HepG2 (cell line): ENCODE measurements around the gene DAAM2. TPM values are rescaled to one million over a fixed set of nuclear protein-coding genes. Genes with fewer than 3 reads are reported as not detected.

Experiments used
- ATAC-seq: fragments of 200-7000 bp; cut with Tn5 transposase; 3 replicates; pipeline ENCODE4 v1.9.1; 2020; ENCODE audit warnings: mild to moderate bottlenecking, moderate library complexity
- BruUV-seq: library from RNA; stranded (reverse); fragments of 400-500 nt; replicated peaks from 2 replicates; lab custom pipeline; 2021; lab: Mats Ljungman, UMichigan
- CTCF ChIA-PET: fragments of 300-600 bp; formaldehyde crosslinking; extraction: SDS; loops from one replicate; lab custom pipeline; 2021; ENCODE audit warnings: low total read pairs, inconsistent platforms, low intra/inter-chr PET ratio; lab: Yijun Ruan, JAX
- POLR2A ChIA-PET: fragments of 350-600 bp; sonication (Branson Sonifier 250); formaldehyde crosslinking; loops from one replicate; lab custom pipeline; 2020; ENCODE audit warnings: antibody characterized with exemption, inconsistent platforms; lab: Yijun Ruan, JAX
- DNase-seq: peaks from one replicate; pipeline ENCODE4 v3.0.0-alpha.2; 2015; ENCODE audit warnings: low spot score
- FAIRE-seq: peaks from 3 replicates; lab custom pipeline; 2011; peaks lifted over from hg19 to GRCh38; lab: Jason Lieb, UNC
- H2AFZ ChIP-seq: one replicate; pipeline ENCODE4 v1.6.1; 2011; ENCODE audit warnings: low read length, inconsistent platforms
- H3K27ac ChIP-seq: fragments of 300-600 bp; 3 replicates; pipeline ENCODE4 v1.8.0; 2011; ENCODE audit warnings: mixed run types, mild to moderate bottlenecking, mixed read lengths, low read length, inconsistent platforms; ENCODE audit not compliant: insufficient read depth; ENCODE audit errors: extremely low read length
- H3K27me3 ChIP-seq, 2 experiments: fragments of 200-600 bp in 1 of 2; 2 replicates in 1 of 2; 3 replicates in 1 of 2; pipeline versions ENCODE4 v1.6.0 to v1.8.0; 2011; ENCODE audit warnings: low read length in 2 of 2, mild to moderate bottlenecking in 2 of 2, moderate library complexity in 2 of 2, inconsistent platforms in 1 of 2; ENCODE audit not compliant: insufficient read depth in 2 of 2, control insufficient read depth in 1 of 2
- H3K36me3 ChIP-seq, 2 experiments: fragments of 200-600 bp in 1 of 2; replicated peaks in 1 of 2; 2 replicates in 1 of 2; 3 replicates in 1 of 2; pipeline versions ENCODE4 v1.5.1 to v1.8.0; 2011; ENCODE audit warnings: low read length in 2 of 2, inconsistent platforms in 1 of 2; ENCODE audit not compliant: insufficient read depth in 2 of 2, control insufficient read depth in 1 of 2
- H3K4me1 ChIP-seq: 2 replicates; pipeline ENCODE4 v1.5.1; 2012; ENCODE audit warnings: low read length, inconsistent platforms; ENCODE audit not compliant: insufficient read depth
- H3K4me2 ChIP-seq: 2 replicates; pipeline ENCODE4 v1.6.0; 2011; ENCODE audit warnings: low read depth, low read length, inconsistent platforms
- H3K4me3 ChIP-seq, 3 experiments: fragments of 200-600 bp in 1 of 3; sonication (generic), shearing (Covaris generic) in 1 of 3; replicated peaks in 1 of 3; 2 replicates each; pipeline ENCODE4 v1.5.1; 2011 to 2016; ENCODE audit warnings: low read length in 3 of 3, inconsistent platforms in 2 of 3, low read depth in 2 of 3, mild to moderate bottlenecking in 2 of 3, control low read depth in 1 of 3, mixed read lengths in 1 of 3; ENCODE audit not compliant: insufficient read depth in 1 of 3
- H3K79me2 ChIP-seq: one replicate; pipeline ENCODE4 v1.6.1; 2011; ENCODE audit warnings: low read length, inconsistent platforms; ENCODE audit not compliant: insufficient read depth
- H3K9ac ChIP-seq: 2 replicates; pipeline ENCODE4 v1.6.0; 2011; ENCODE audit warnings: mild to moderate bottlenecking, low read depth, low read length, inconsistent platforms; ENCODE audit not compliant: insufficient read depth
- H3K9me3 ChIP-seq: 2 replicates; pipeline ENCODE4 v1.5.1; 2012; ENCODE audit warnings: mild to moderate bottlenecking, low read length
- H4K20me1 ChIP-seq: 2 replicates; pipeline ENCODE4 v1.6.0; 2011; ENCODE audit warnings: inconsistent platforms, mild to moderate bottlenecking, low read length, moderate library complexity; ENCODE audit not compliant: insufficient read depth
- FOXP1 ChIP-seq, 2 experiments: fragments of 450-650 bp in 1 of 2; IDR thresholded peaks; 2 replicates each; pipeline ENCODE4 v1.6.1; 2017 to 2018; ENCODE audit warnings: antibody characterized with exemption in 1 of 2
- KLF15 ChIP-seq: sonication (generic); formaldehyde crosslinking; IDR thresholded peaks from 2 replicates; pipeline ENCODE4 v1.8.1; 2023; ENCODE audit warnings: borderline replicate concordance, mild to moderate bottlenecking, inconsistent platforms, missing genetic modification reagents, mixed read lengths
- ONECUT2 ChIP-seq: sonication (generic); formaldehyde crosslinking; IDR thresholded peaks from 2 replicates; pipeline ENCODE4 v1.4.0; 2020; ENCODE audit warnings: missing genetic modification reagents
- ZFP1 ChIP-seq: IDR thresholded peaks from 2 replicates; pipeline ENCODE4 v1.6.1; 2016
- ZFP41 ChIP-seq: sonication (generic); formaldehyde crosslinking; IDR thresholded peaks from 2 replicates; pipeline ENCODE4 v1.4.0; 2020; ENCODE audit warnings: mild to moderate bottlenecking, missing genetic modification reagents, borderline replicate concordance
- ZNF17 ChIP-seq: sonication (generic); formaldehyde crosslinking; IDR thresholded peaks from 2 replicates; pipeline ENCODE4 v1.5.0; 2020; ENCODE audit warnings: mild to moderate bottlenecking, missing genetic modification reagents
- ZNF614 ChIP-seq: IDR thresholded peaks from 2 replicates; pipeline ENCODE4 v1.6.1; 2018; ENCODE audit warnings: missing biosample characterization, missing genetic modification reagents, inconsistent platforms, borderline replicate concordance
- ZNF703 ChIP-seq: sonication (generic); formaldehyde crosslinking; IDR thresholded peaks from 2 replicates; pipeline ENCODE4 v1.5.1; 2020; ENCODE audit warnings: missing genetic modification reagents, mild to moderate bottlenecking, moderate library complexity, borderline replicate concordance
- ZSCAN25 ChIP-seq: sonication (generic); formaldehyde crosslinking; IDR thresholded peaks from 2 replicates; pipeline ENCODE4 v1.8.0; 2022; ENCODE audit warnings: mild to moderate bottlenecking, missing genetic modification reagents
- WGBS: methylation state at CpG from one replicate; pipeline ENCODE4 v1.1.6; 2017; ENCODE audit warnings: low lambda C conversion rate; 5-methylcytosine and 5-hydroxymethylcytosine counted together
- in situ Hi-C: cut with HindIII; loops from 2 replicates; pipeline ENCODE4 v1.10.0; 2017; ENCODE audit warnings: low pct_unique_long_range_greater_than_20kb; ENCODE audit not compliant: extremely low pct_ligation_motif_present
- intact Hi-C: fragments of 100-400 bp; cut with micrococcal nuclease; formaldehyde crosslinking; loops from one replicate; pipeline ENCODE4 v1.10.0; 2022; ENCODE audit not compliant: unreplicated experiment
- polyA plus RNA-seq, 8 experiments: library from polyadenylated mRNA; depleted of rRNA in 3 of 8; stranded (reverse) in 7 of 8; unstranded in 1 of 8; fragments of >200 nt; fragmentation: Illumina TruSeq in 4 of 8; extraction: Trizol in 4 of 8; gene quantifications; 2 replicates each; pipeline versions ENCODE4 v1.2.1 to v1.2.3, GENCODE V29; 2011 to 2016; ENCODE audit warnings: low read depth in 4 of 8, missing spikeins in 1 of 8, mixed read lengths in 1 of 8; ENCODE audit not compliant: insufficient read depth in 1 of 8
- total RNA-seq, 5 experiments: library from RNA; depleted of rRNA; stranded (reverse); fragments of >200 nt; fragmentation: Illumina TruSeq; extraction: Trizol; gene quantifications; 2 replicates each; pipeline ENCODE4 v1.2.3, GENCODE V29; 2016; ENCODE audit warnings: low read depth in 1 of 5
- TF ChIP-seq, protein P1 (sequence below): sonication (generic); formaldehyde crosslinking; IDR thresholded peaks from 2 replicates; pipeline ENCODE4 v1.5.0; 2020; ENCODE audit warnings: mild to moderate bottlenecking, missing genetic modification reagents
- TF ChIP-seq, protein P2 (sequence below): sonication (generic); formaldehyde crosslinking; IDR thresholded peaks from 2 replicates; pipeline ENCODE4 v1.5.0; 2020; ENCODE audit warnings: missing genetic modification reagents, mild to moderate bottlenecking, borderline replicate concordance
- TF ChIP-seq, protein P3 (sequence below): sonication (generic); formaldehyde crosslinking; IDR thresholded peaks from 2 replicates; pipeline ENCODE4 v1.4.0; 2020; ENCODE audit warnings: mild to moderate bottlenecking, missing genetic modification reagents
- TF ChIP-seq, protein P4 (sequence below): sonication (generic); formaldehyde crosslinking; IDR thresholded peaks from 2 replicates; pipeline ENCODE4 v1.4.0; 2020; ENCODE audit warnings: missing genetic modification reagents

The DAAM2 gene
- total and polyA plus RNA-seq, 2 of the 13 experiments (the other 11 are each of a cell fraction or from before 2014, with no cell fraction given), result 0.01 TPM; not detected in 1

DNA sequence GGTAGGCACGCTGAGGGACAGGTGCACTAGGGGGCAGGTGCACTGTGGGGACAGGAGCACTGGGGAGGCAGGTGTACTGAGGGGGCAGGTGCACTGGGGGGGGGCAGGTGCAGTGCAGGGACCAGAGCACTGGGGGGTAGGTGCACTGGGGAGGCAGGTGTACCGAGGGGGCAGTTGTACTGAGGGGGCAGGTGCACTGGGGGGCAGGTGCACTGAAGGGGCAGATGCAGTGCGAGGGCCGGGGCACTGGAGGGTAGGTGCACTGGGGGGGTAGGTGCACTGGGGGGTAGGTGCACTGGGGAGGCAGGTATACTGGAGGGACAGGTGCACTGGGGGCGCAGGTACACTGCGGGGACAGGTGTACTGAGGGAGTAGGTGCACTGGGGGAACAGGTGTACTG lies 39.5 kb downstream of the DAAM2 start:
- H3K27me3 ChIP-seq, result peaks cover 0 to 6% of the 10 kb centered on the region in 2 experiments; a peak in 1 of 5 replicates

DNA sequence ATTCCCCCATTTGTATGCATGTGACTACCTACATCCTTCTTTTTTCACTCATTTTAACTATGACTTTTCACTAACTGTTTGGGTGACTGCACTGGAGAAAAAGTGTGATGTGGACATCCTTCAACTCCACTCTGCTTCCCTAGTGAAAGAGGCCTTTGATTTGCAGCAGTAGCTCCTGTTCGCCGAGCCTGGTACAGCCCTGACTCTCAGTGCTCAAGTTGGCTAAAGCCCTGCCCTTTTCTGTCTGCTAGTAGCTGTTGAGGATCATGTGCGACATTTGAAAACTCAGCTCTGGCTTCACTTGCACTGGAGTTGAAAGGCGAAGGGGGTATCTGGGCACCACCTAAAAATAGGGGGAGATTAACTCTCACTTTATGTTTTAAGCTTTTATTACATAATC lies 42.1 kb downstream of the DAAM2 start:
- POLR2A ChIA-PET, result no interaction called here
- WGBS, result 34% methylated on average over 4 of the region's 4 CpGs
- no peak for TF ChIP-seq KLF15
- no peak for TF ChIP-seq ZSCAN25
- TF ChIP-seq, protein P1, sequence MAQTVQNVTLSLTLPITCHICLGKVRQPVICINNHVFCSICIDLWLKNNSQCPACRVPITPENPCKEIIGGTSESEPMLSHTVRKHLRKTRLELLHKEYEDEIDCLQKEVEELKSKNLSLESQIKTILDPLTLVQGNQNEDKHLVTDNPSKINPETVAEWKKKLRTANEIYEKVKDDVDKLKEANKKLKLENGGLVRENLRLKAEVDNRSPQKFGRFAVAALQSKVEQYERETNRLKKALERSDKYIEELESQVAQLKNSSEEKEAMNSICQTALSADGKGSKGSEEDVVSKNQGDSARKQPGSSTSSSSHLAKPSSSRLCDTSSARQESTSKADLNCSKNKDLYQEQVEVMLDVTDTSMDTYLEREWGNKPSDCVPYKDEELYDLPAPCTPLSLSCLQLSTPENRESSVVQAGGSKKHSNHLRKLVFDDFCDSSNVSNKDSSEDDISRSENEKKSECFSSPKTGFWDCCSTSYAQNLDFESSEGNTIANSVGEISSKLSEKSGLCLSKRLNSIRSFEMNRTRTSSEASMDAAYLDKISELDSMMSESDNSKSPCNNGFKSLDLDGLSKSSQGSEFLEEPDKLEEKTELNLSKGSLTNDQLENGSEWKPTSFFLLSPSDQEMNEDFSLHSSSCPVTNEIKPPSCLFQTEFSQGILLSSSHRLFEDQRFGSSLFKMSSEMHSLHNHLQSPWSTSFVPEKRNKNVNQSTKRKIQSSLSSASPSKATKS (CRISPR knock-in tag), result no peak
- no peak for TF ChIP-seq ZFP41 (CRISPR knock-in tag)
- TF ChIP-seq FOXP1 (IDR thresholded peaks at IDR 0.05), result no peak
- no peak for TF ChIP-seq FOXP1 (CRISPR knock-in tag; IDR thresholded peaks at IDR 0.05)
- TF ChIP-seq, protein P2, sequence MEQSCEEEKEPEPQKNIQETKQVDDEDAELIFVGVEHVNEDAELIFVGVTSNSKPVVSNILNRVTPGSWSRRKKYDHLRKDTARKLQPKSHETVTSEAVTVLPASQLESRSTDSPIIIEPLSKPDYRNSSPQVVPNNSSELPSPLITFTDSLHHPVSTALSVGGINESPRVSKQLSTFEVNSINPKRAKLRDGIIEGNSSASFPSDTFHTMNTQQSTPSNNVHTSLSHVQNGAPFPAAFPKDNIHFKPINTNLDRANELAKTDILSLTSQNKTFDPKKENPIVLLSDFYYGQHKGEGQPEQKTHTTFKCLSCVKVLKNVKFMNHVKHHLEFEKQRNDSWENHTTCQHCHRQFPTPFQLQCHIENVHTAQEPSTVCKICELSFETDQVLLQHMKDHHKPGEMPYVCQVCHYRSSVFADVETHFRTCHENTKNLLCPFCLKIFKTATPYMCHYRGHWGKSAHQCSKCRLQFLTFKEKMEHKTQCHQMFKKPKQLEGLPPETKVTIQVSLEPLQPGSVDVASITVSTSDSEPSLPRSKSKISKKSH (CRISPR knock-in tag), result no peak
- no peak for TF ChIP-seq ONECUT2 (CRISPR knock-in tag)
- TF ChIP-seq ZNF17 (CRISPR knock-in tag), result no peak
- TF ChIP-seq ZFP1 (CRISPR knock-in tag), result no peak
- TF ChIP-seq, protein P3, sequence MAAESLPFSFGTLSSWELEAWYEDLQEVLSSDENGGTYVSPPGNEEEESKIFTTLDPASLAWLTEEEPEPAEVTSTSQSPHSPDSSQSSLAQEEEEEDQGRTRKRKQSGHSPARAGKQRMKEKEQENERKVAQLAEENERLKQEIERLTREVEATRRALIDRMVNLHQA, result no peak
- no peak for TF ChIP-seq ZNF703 (CRISPR knock-in tag)

More for the DNA sequence above, 39.5 kb downstream of the DAAM2 start:
- no TSS peak for BruUV-seq
- Histone ChIP-seq H3K4me1 (no peaks in the 10 kb centered on the region), H3K79me2 (no peaks in the 10 kb centered on the region), H3K9me3 (no peaks in the 10 kb centered on the region), H3K27ac (no peak overlapping the region), H3K36me3 (no peaks in the 10 kb centered on the region), H3K4me3 (no peak overlapping the region), H4K20me1 (no peaks in the 10 kb centered on the region), H3K4me2 (no peak overlapping the region), H3K9ac (no peak overlapping the region), H2AFZ (no peak overlapping the region)
- no peak; the same call in 2 of the 3 replicates for ATAC-seq
- WGBS, result 30% methylated on average over 6 of the region's 6 CpGs
- no peak for FAIRE-seq
- intact Hi-C loops, result no loop called here
- TF ChIP-seq, protein P4, sequence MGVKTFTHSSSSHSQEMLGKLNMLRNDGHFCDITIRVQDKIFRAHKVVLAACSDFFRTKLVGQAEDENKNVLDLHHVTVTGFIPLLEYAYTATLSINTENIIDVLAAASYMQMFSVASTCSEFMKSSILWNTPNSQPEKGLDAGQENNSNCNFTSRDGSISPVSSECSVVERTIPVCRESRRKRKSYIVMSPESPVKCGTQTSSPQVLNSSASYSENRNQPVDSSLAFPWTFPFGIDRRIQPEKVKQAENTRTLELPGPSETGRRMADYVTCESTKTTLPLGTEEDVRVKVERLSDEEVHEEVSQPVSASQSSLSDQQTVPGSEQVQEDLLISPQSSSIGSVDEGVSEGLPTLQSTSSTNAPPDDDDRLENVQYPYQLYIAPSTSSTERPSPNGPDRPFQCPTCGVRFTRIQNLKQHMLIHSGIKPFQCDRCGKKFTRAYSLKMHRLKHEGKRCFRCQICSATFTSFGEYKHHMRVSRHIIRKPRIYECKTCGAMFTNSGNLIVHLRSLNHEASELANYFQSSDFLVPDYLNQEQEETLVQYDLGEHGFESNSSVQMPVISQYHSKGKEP, result no peak
- no peak for TF ChIP-seq ZNF614
- in situ Hi-C loops, result no loop called here
- ChIA-PET CTCF (no interaction called here), POLR2A (no interaction called here)
- no peak for DNase-seq

More for the DNA sequence above, 42.1 kb downstream of the DAAM2 start:
- no peak for ATAC-seq
- H3K9ac ChIP-seq, result no peak overlapping the region
- H3K4me3 ChIP-seq, result no peak overlapping the region
- CTCF ChIA-PET, result no interaction called here
- no peak overlapping the region for H3K4me2 ChIP-seq
- no peaks in the 10 kb centered on the region for H3K36me3 ChIP-seq
- H3K27ac ChIP-seq, result no peak overlapping the region
- no peak for DNase-seq
- H3K27me3 ChIP-seq, result no peaks in the 10 kb centered on the region; a peak in 1 of 5 replicates
- FAIRE-seq, result no peak
- no peak overlapping the region for H2AFZ ChIP-seq
- in situ Hi-C loops (no loop called here), intact Hi-C loops (no loop called here)
- H3K9me3 ChIP-seq, result no peaks in the 10 kb centered on the region
- H3K79me2 ChIP-seq, result no peaks in the 10 kb centered on the region
- BruUV-seq, result no TSS peak
- no peaks in the 10 kb centered on the region for H3K4me1 ChIP-seq
- no peaks in the 10 kb centered on the region for H4K20me1 ChIP-seq
